GM12878 (cell line): Measurements from ENCODE around the gene IGFLR1. TPM values are rescaled to one million over a fixed set of nuclear protein-coding genes. Genes with fewer than 3 reads are reported as not detected.

Source experiments
- NKRF ChIP-seq: fragments of 450-650 bp; conservative IDR thresholded peaks from 2 replicates; pipeline ENCODE4 v1.6.1; 2017; ENCODE audit warnings: mild to moderate bottlenecking, moderate library complexity
- RAD21 ChIP-seq: IDR thresholded peaks from 2 replicates; pipeline ENCODE4 v1.6.1; 2011; ENCODE audit warnings: mild to moderate bottlenecking, low read depth, low read length, moderate library complexity; ENCODE audit not compliant: insufficient read depth
- SREBF2 ChIP-seq: IDR thresholded peaks from 2 replicates; pipeline ENCODE4 v1.6.1; 2012; ENCODE audit warnings: mild to moderate bottlenecking, low read length
- ZBTB33 ChIP-seq: fragments of 450-650 bp; IDR thresholded peaks from 2 replicates; pipeline ENCODE4 v1.6.1; 2017; ENCODE audit warnings: mild to moderate bottlenecking
- ZNF592 ChIP-seq: fragments of 450-650 bp; IDR thresholded peaks from 2 replicates; pipeline ENCODE4 v1.6.1; 2017; ENCODE audit warnings: mild to moderate bottlenecking, moderate library complexity
- polyA plus RNA-seq, 11 experiments: library from polyadenylated mRNA; depleted of rRNA in 4 of 11; unstranded in 6 of 11; stranded (reverse) in 5 of 11; fragments of >200 nt; fragmentation: Nextera tagmentation in 4 of 11; fragmentation: Illumina TruSeq in 1 of 11; extraction: Ambion mirVana in 4 of 11; extraction: Trizol in 1 of 11; gene quantifications; 1 replicate in 1 of 11; 2 replicates in 10 of 11; pipeline versions ENCODE4 v1.2.1 to v1.2.3, GENCODE V29; 2011 to 2016; ENCODE audit warnings: inconsistent platforms in 2 of 11, missing spikeins in 2 of 11, low read depth in 1 of 11
- total RNA-seq, 4 experiments: library from RNA; depleted of rRNA in 3 of 4; stranded (reverse); fragments of >200 nt in 3 of 4; fragmentation: Illumina TruSeq in 1 of 4; extraction: Trizol in 1 of 4; gene quantifications; 2 replicates each; pipeline versions ENCODE4 v1.2.1 to v1.2.3, GENCODE V29; 2013 to 2021

IGFLR1 gene
- total and polyA plus RNA-seq, 10 of the 15 experiments (the other 5 are each of a cell fraction or from before 2014, with no cell fraction given), result 2.5 to 39.9 (median 24.8) TPM

GRCh38 chr19:35760711-35761349 is 18.6 kb upstream of the IGFLR1 start (continued):
- TF ChIP-seq NKRF (no peak), SREBF2 (no peak), ZNF592 (no peak), RAD21 (no peak), ZBTB33 (no peak)
- TF ChIP-seq, all 136 proteins: peak for 0
